ENCODE measurements around the gene CCDC24. TPM values are rescaled to one million over a fixed set of nuclear protein-coding genes. Genes with fewer than 3 reads are reported as not detected.
A peak's percentile ranks its signal among the peaks of the same experiment; 100 is the strongest.

Gene CCDC24
- total and polyA plus RNA-seq, 8 donors: 9.9 to 17.7 (median 12.9) TPM

- Histone ChIP-seq H3K27me3 (no peaks in the 10 kb centered on the region), H3K27ac (no peak overlapping the region), H3K36me3 (peaks cover 0 to 10% of the 10 kb centered on the region in 2 donors), H3K4me3 (no peak overlapping the region), H3K4me1 (peaks cover 0 to 3% of the 10 kb centered on the region in 2 donors), H3K9me3 (no peaks in the 10 kb centered on the region)
- intact Hi-C loops (cut with DNase I): no loop called here
- ATAC-seq: no peak
- DNase-seq: no peak
- TF ChIP-seq CTCF (IDR thresholded peaks at IDR 0.05): no peak
Measured at GRCh38 chr1:44002165-44002564, 10.8 kb downstream of the CCDC24 start.

- Histone ChIP-seq H3K9me3 (no peaks in the 10 kb centered on the region), H3K27me3 (no peaks in the 10 kb centered on the region), H3K4me3 (no peak overlapping the region), H3K4me1 (peaks cover 0 to 3% of the 10 kb centered on the region in 2 donors), H3K36me3 (peaks cover 0 to 10% of the 10 kb centered on the region in 2 donors), H3K27ac (no peak overlapping the region)
- DNase-seq (no peak), ATAC-seq (no peak)
- TF ChIP-seq CTCF (IDR thresholded peaks at IDR 0.05): no peak
- intact Hi-C loops (cut with DNase I): no loop called here
Measured at GRCh38 chr1:44002606-44003157, 11.3 kb downstream of the CCDC24 start.

- ATAC-seq (no peak), DNase-seq (peak in 1 of 4 donors; percentile 74)
- intact Hi-C loops (cut with DNase I): loop anchor here in 1 of 2 donors (5.0 kb wide), 1 partner anchor 39 kb away; no protein-coding TSS in a partner anchor
- Histone ChIP-seq H3K27me3 (no peaks in the 10 kb centered on the region), H3K4me1 (peaks cover 0 to 3% of the 10 kb centered on the region in 2 donors), H3K36me3 (no peaks in the 10 kb centered on the region), H3K27ac (no peak overlapping the region), H3K9me3 (no peaks in the 10 kb centered on the region), H3K4me3 (no peak overlapping the region)
- no peak for TF ChIP-seq CTCF (IDR thresholded peaks at IDR 0.05)
Measured at GRCh38 chr1:44008259-44008658, 16.9 kb downstream of the CCDC24 start.

GRCh38 chr1:44010935-44011471, 19.6 kb downstream of the CCDC24 start:
- DNase-seq (no peak), ATAC-seq (no peak)
- Histone ChIP-seq H3K27me3 (no peaks in the 10 kb centered on the region), H3K36me3 (no peaks in the 10 kb centered on the region), H3K9me3 (no peaks in the 10 kb centered on the region), H3K4me3 (no peak overlapping the region), H3K4me1 (peaks cover 0 to under 1% of the 10 kb centered on the region in 2 donors), H3K27ac (no peak overlapping the region)
- TF ChIP-seq CTCF (IDR thresholded peaks at IDR 0.05): no peak
- intact Hi-C loops (cut with DNase I): no loop called here

GRCh38 chr1:44012404-44012803, 21.0 kb downstream of the CCDC24 start:
- no peak for TF ChIP-seq CTCF (IDR thresholded peaks at IDR 0.05)
- intact Hi-C loops (cut with DNase I): no loop called here

More at GRCh38 chr1:44012404-44012803, 21.0 kb downstream of the CCDC24 start:
- no peaks in the 10 kb centered on the region for H3K9me3 ChIP-seq
- H3K27me3 ChIP-seq: no peaks in the 10 kb centered on the region
- H3K4me1 ChIP-seq: no peaks in the 10 kb centered on the region
- DNase-seq (no peak), ATAC-seq (no peak)
- no peaks in the 10 kb centered on the region for H3K36me3 ChIP-seq
- H3K4me3 ChIP-seq: no peak overlapping the region
- no peak overlapping the region for H3K27ac ChIP-seq

Measured in left lung (tissue), 10 donors.